ENCODE data around the gene NRIP3.

DNA sequence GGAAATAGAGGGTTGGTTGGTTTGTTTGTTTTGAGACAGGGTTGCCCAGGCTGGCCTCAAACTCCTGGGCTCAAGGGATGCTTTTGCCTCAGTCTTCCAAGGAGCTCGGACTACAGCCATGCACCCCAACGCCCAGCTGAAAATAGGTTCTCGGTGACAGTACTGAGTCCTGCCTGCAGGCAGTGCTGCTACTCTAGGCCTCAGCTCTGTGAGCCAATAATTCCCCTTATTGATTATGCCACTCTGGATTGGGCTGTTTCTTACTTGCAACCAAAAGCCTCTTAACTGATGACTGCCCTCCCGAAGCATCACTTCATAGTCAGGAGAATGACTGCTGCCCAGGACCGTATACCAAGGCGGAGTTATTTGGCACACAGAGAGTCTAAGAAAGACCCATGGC lies 69.9 kb downstream of the NRIP3 start:
- TF ChIP-seq, protein P1, sequence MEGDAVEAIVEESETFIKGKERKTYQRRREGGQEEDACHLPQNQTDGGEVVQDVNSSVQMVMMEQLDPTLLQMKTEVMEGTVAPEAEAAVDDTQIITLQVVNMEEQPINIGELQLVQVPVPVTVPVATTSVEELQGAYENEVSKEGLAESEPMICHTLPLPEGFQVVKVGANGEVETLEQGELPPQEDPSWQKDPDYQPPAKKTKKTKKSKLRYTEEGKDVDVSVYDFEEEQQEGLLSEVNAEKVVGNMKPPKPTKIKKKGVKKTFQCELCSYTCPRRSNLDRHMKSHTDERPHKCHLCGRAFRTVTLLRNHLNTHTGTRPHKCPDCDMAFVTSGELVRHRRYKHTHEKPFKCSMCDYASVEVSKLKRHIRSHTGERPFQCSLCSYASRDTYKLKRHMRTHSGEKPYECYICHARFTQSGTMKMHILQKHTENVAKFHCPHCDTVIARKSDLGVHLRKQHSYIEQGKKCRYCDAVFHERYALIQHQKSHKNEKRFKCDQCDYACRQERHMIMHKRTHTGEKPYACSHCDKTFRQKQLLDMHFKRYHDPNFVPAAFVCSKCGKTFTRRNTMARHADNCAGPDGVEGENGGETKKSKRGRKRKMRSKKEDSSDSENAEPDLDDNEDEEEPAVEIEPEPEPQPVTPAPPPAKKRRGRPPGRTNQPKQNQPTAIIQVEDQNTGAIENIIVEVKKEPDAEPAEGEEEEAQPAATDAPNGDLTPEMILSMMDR (IDR thresholded peaks at IDR 0.05; ENCODE audit: low read depth, low read length, missing input control) = no peak
- TF ChIP-seq HNF4G (IDR thresholded peaks at IDR 0.05) (no peak), NR2F2 (IDR thresholded peaks at IDR 0.05) (no peak), EGR1 (IDR thresholded peaks at IDR 0.05; ENCODE audit: low read depth in 2 of 2) (no peak), YY1 (IDR thresholded peaks at IDR 0.05) (no peak)
- TF ChIP-seq, protein P2, sequence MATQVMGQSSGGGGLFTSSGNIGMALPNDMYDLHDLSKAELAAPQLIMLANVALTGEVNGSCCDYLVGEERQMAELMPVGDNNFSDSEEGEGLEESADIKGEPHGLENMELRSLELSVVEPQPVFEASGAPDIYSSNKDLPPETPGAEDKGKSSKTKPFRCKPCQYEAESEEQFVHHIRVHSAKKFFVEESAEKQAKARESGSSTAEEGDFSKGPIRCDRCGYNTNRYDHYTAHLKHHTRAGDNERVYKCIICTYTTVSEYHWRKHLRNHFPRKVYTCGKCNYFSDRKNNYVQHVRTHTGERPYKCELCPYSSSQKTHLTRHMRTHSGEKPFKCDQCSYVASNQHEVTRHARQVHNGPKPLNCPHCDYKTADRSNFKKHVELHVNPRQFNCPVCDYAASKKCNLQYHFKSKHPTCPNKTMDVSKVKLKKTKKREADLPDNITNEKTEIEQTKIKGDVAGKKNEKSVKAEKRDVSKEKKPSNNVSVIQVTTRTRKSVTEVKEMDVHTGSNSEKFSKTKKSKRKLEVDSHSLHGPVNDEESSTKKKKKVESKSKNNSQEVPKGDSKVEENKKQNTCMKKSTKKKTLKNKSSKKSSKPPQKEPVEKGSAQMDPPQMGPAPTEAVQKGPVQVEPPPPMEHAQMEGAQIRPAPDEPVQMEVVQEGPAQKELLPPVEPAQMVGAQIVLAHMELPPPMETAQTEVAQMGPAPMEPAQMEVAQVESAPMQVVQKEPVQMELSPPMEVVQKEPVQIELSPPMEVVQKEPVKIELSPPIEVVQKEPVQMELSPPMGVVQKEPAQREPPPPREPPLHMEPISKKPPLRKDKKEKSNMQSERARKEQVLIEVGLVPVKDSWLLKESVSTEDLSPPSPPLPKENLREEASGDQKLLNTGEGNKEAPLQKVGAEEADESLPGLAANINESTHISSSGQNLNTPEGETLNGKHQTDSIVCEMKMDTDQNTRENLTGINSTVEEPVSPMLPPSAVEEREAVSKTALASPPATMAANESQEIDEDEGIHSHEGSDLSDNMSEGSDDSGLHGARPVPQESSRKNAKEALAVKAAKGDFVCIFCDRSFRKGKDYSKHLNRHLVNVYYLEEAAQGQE (IDR thresholded peaks at IDR 0.05) = no peak
- TF ChIP-seq, protein P3, sequence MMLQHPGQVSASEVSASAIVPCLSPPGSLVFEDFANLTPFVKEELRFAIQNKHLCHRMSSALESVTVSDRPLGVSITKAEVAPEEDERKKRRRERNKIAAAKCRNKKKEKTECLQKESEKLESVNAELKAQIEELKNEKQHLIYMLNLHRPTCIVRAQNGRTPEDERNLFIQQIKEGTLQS (IDR thresholded peaks at IDR 0.05) = no peak

Measured in liver (tissue), 3 donors.